GM23338 (cell line): Measurements from ENCODE around the gene CLK3.

Experiments used
- CREB1 ChIP-seq: fragments of 250-450 bp; sonication (Bioruptor Pico); IDR thresholded peaks from 2 replicates; pipeline ENCODE4 v1.5.0; 2020; ENCODE audit warnings: low read depth, mild to moderate bottlenecking, moderate library complexity
- CTCF ChIP-seq, 2 experiments: fragments of 200-600 bp in 1 of 2; sonication (generic) in 1 of 2; conservative IDR thresholded peaks; 2 replicates each; pipeline versions ENCODE4 v1.5.1 to v1.6.1; 2016 to 2017; ENCODE audit warnings: antibody characterized with exemption in 2 of 2, low read depth in 2 of 2, mild to moderate bottlenecking in 2 of 2, moderate library complexity in 1 of 2
- EZH2 ChIP-seq: fragments of 200-600 bp; sonication (generic); IDR thresholded peaks from one replicate; pipeline ENCODE4 v1.8.0; 2017; ENCODE audit warnings: antibody characterized with exemption, mild to moderate bottlenecking, low read depth; ENCODE audit not compliant: unreplicated experiment
- EZH2phosphoT487 ChIP-seq: fragments of 200-600 bp; sonication (generic); IDR thresholded peaks from one replicate; pipeline ENCODE4 v1.8.1; 2018; ENCODE audit warnings: antibody characterized with exemption; ENCODE audit not compliant: unreplicated experiment
- JUNB ChIP-seq: IDR thresholded peaks from one replicate; pipeline ENCODE4 v1.6.1; 2016; ENCODE audit warnings: antibody characterized with exemption; ENCODE audit not compliant: unreplicated experiment
- POLR2AphosphoS5 ChIP-seq: IDR thresholded peaks from 2 replicates; pipeline ENCODE4 v1.6.1; 2016; ENCODE audit warnings: antibody characterized with exemption, low read depth
- REST ChIP-seq: IDR thresholded peaks from one replicate; pipeline ENCODE4 v1.6.1; 2018; ENCODE audit warnings: antibody characterized with exemption; ENCODE audit not compliant: unreplicated experiment

- TF ChIP-seq CTCF (conservative IDR thresholded peaks at IDR 0.05; ENCODE audit: low read depth in 2 of 2) (no peak), JUNB (no peak), EZH2phosphoT487 (no peak), REST (no peak), CREB1 (CRISPR knock-in tag) (no peak), EZH2 (no peak), POLR2AphosphoS5 (no peak)
Measured at GRCh38 chr15:74656935-74657535, 41.4 kb downstream of the CLK3 start.
